Fibroblast of mammary gland (primary cell): Measurements from ENCODE around the gene UCK1.
"Not testable (repeated sequence)": the region's sequence is repeated elsewhere in the genome, so short reads cannot be mapped to it uniquely, and the experiment has no call there.

Experiments
- DNase-seq: peaks from one replicate; pipeline ENCODE4 v3.0.0-alpha.2; 2010; ENCODE audit warnings: low read depth
- H3K4me3 ChIP-seq: 2 replicates; pipeline ENCODE4 v1.5.1; 2011; ENCODE audit warnings: low read depth, mild to moderate bottlenecking, low read length, moderate library complexity; ENCODE audit not compliant: control insufficient read depth
- TF ChIP-seq, protein P1 (sequence below): conservative IDR thresholded peaks from 2 replicates; pipeline ENCODE4 v1.5.1; 2011; ENCODE audit warnings: low read depth, low read length, inconsistent platforms; ENCODE audit not compliant: control insufficient read depth, insufficient read depth

UCK1 gene

DNA sequence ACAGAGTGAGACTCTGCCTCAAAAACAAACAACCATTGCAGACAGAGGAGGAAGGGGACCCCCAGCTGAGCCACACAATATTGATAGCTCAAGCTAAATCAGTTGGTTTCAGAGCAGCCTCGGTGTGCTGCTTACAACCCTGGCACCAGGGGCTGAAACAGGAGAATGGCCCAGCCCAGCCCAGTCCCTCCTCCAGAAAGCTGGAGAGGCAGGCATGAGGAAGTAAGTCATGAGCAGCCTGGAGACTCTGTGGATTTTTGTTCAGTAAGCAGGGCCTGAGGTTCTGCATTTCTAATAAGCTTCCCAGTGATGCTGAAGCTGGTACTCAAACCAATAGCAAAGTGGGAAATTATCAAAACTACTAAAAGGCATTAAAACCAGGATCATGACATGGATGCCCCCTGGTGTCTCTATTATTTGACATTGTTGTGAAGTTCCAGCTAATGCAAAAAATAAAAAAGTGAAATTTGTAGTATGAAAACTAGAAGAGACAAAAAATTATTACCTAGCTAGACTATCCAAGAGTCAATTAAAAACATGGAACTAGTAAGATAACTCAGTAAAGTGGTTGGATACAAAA lies 28.4 kb upstream of the UCK1 start:
- TF ChIP-seq, protein P1, sequence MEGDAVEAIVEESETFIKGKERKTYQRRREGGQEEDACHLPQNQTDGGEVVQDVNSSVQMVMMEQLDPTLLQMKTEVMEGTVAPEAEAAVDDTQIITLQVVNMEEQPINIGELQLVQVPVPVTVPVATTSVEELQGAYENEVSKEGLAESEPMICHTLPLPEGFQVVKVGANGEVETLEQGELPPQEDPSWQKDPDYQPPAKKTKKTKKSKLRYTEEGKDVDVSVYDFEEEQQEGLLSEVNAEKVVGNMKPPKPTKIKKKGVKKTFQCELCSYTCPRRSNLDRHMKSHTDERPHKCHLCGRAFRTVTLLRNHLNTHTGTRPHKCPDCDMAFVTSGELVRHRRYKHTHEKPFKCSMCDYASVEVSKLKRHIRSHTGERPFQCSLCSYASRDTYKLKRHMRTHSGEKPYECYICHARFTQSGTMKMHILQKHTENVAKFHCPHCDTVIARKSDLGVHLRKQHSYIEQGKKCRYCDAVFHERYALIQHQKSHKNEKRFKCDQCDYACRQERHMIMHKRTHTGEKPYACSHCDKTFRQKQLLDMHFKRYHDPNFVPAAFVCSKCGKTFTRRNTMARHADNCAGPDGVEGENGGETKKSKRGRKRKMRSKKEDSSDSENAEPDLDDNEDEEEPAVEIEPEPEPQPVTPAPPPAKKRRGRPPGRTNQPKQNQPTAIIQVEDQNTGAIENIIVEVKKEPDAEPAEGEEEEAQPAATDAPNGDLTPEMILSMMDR: no peak
- H3K4me3 ChIP-seq: no peak overlapping the region
- DNase-seq: no peak

- TF ChIP-seq, protein P1: no peak
- DNase-seq: no peak
- no peak overlapping the region for H3K4me3 ChIP-seq
Observed at GRCh38 chr9:131557855-131558548, 26.9 kb upstream of the UCK1 start.

- H3K4me3 ChIP-seq: no peak overlapping the region
- DNase-seq: no peak
- TF ChIP-seq, protein P1: no peak
Observed at GRCh38 chr9:131555841-131556673, 25.0 kb upstream of the UCK1 start.

DNA sequence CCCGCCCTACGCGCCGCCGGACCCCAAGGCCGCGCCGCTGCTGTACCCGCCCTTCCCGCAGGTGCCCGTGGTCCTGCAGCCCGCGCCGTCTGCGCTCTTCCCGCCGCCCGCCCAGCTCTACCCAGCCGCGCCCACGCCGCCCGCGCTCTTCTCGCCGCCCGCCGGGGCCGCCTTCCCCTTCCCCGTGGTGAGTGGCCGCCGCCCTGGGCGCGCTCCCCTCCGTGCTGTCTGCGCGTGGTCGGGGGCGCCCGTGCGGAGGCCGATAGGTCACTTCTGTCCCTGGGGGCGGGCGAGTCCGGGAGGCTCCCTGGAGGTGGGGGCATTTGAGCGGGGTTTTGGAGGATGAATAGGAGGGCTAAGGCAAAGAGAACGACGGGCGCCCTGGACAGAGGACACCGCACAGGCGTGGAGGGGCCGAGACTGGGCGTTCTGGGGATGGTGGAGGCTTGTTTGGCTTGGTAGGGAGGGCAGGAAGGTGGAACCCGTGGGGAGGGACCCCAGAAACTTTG lies 23.8 kb upstream of the UCK1 start:
- TF ChIP-seq, protein P1: no peak
- no peak overlapping the region for H3K4me3 ChIP-seq
- DNase-seq: no peak

- DNase-seq: peak; percentile 3
- TF ChIP-seq, protein P1: no peak
- H3K4me3 ChIP-seq: no peak overlapping the region
Observed at GRCh38 chr9:131554087-131554842, 23.2 kb upstream of the UCK1 start.

DNA sequence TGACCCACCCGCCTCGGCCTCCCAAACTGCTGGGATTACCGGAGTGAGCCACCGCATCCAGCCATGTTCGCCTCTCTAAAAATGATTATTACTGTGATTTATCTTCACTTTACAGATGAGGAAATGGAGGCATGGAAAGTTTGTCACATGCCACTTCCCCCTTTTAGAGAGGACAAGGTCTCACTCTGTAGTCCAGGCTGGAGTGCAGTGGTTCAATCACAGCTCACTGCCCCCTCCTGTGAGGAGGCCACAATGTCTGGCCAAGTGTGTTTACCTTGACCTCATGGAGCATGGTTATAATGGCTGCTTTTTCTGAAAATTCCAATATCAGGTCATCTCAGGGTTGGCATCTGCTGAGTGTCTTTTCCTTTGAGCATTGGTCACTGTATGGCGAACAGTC lies 21.0 kb upstream of the UCK1 start:
- no peak for DNase-seq
- TF ChIP-seq, protein P1: no peak
- no peak overlapping the region for H3K4me3 ChIP-seq

GRCh38 chr9:131550465-131550864 lies 19.4 kb upstream of the UCK1 start:
- not testable (repeated sequence) for DNase-seq, H3K4me3 ChIP-seq

DNA sequence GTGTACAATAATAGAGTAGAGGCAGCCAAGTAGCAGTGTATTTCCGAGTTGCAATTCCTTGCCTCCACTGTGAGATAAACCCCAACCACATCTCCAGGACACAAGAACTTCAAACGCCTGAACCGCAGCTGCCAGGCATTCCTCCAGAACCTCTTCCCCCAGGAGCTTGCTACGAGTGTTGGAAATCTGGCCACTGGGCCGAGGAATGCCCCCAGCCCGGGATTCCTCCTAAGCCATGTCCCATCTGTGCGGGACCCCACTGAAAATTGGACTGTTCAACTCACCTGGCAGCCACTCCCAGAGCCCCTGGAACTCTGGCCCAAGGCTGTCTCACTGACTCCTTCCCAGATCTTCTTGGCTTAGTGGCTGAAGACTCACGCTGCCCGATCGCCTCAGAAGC lies 18.1 kb upstream of the UCK1 start:
- not testable (repeated sequence) for DNase-seq, H3K4me3 ChIP-seq
